K562 (cell line): Measurements from ENCODE around the gene FAM3C. TPM values are rescaled to one million over a fixed set of nuclear protein-coding genes. Genes with fewer than 3 reads are reported as not detected.

ENCODE experiments used
- ATAC-seq: fragments of 200-7000 bp; cut with Tn5 transposase; 3 replicates; pipeline ENCODE4 v1.9.1; 2020; ENCODE audit warnings: moderate library complexity
- BruUV-seq: library from RNA; stranded (reverse); fragments of 400-500 nt; replicated peaks from 2 replicates; lab custom pipeline; 2021; lab: Mats Ljungman, UMichigan
- CTCF ChIA-PET: fragments of 300-600 bp; formaldehyde crosslinking; extraction: SDS; loops from one replicate; lab custom pipeline; 2021; ENCODE audit warnings: low intra/inter-chr PET ratio; lab: Yijun Ruan, JAX
- POLR2A ChIA-PET: fragments of 300-600, 350-650 bp; sonication (Branson Sonifier 250); formaldehyde crosslinking; extraction: SDS; loops from one replicate; lab custom pipeline; 2021; ENCODE audit warnings: antibody characterized with exemption, inconsistent platforms; lab: Yijun Ruan, JAX
- DNase-seq, 4 experiments: peaks; one replicate each; pipeline versions ENCODE4 v3.0.0 to v3.0.0-alpha.2; 2011 to 2018; ENCODE audit warnings: low spot score in 3 of 4, mixed read lengths in 3 of 4; ENCODE audit errors: extremely low read depth in 1 of 4
- FAIRE-seq: peaks from 2 replicates; lab custom pipeline; 2011; peaks lifted over from hg19 to GRCh38; lab: Jason Lieb, UNC
- H2AFZ ChIP-seq: 2 replicates; pipeline ENCODE4 v1.6.0; 2011; ENCODE audit warnings: low read depth, low read length, control low read depth, inconsistent platforms
- H3K27ac ChIP-seq: fragments of 200-600 bp; 3 replicates; pipeline ENCODE4 v1.8.0; 2011; ENCODE audit warnings: low read depth, mild to moderate bottlenecking, control low read depth, inconsistent platforms, low read length, moderate library complexity, mixed read lengths; ENCODE audit errors: extremely low read depth
- H3K27me3 ChIP-seq, 2 experiments: fragments of 300-600 bp in 1 of 2; 2 replicates in 1 of 2; 3 replicates in 1 of 2; pipeline versions ENCODE4 v1.6.0 to v1.8.0; 2011; ENCODE audit warnings: inconsistent platforms in 2 of 2, low read length in 2 of 2, mild to moderate bottlenecking in 1 of 2, mixed read lengths in 1 of 2, moderate library complexity in 1 of 2; ENCODE audit not compliant: control insufficient read depth in 2 of 2, insufficient read depth in 2 of 2
- H3K36me3 ChIP-seq: fragments of 300-600 bp; 3 replicates; pipeline ENCODE4 v1.8.0; 2011; ENCODE audit warnings: mild to moderate bottlenecking, low read length, inconsistent platforms; ENCODE audit not compliant: control insufficient read depth, insufficient read depth
- H3K4me1 ChIP-seq, 2 experiments: fragments of 200-600 bp in 1 of 2; replicated peaks in 1 of 2; 2 replicates in 1 of 2; 3 replicates in 1 of 2; pipeline versions ENCODE4 v1.5.1 to v1.8.0; 2011; ENCODE audit warnings: inconsistent platforms in 2 of 2, low read length in 2 of 2, mild to moderate bottlenecking in 1 of 2, mixed read lengths in 1 of 2, moderate library complexity in 1 of 2; ENCODE audit not compliant: control insufficient read depth in 2 of 2, insufficient read depth in 2 of 2
- H3K4me2 ChIP-seq: 2 replicates; pipeline ENCODE4 v1.6.1; 2011; ENCODE audit warnings: low read length, control low read depth, inconsistent platforms, mixed read lengths; ENCODE audit not compliant: insufficient read depth
- H3K4me3 ChIP-seq: fragments of 200-600 bp; sonication (generic), shearing (Covaris generic); 2 replicates; pipeline ENCODE4 v1.5.1; 2016; ENCODE audit warnings: control low read depth, inconsistent platforms
- H3K79me2 ChIP-seq: fragments of 200-600 bp; 3 replicates; pipeline ENCODE4 v1.8.0; 2011; ENCODE audit warnings: low read length, inconsistent platforms; ENCODE audit not compliant: control insufficient read depth, insufficient read depth
- H3K9ac ChIP-seq, 2 experiments: 2 replicates each; pipeline versions ENCODE4 v1.6.0 to v1.6.1; 2011; ENCODE audit warnings: low read depth in 2 of 2, low read length in 2 of 2, control low read depth in 1 of 2, inconsistent platforms in 1 of 2, mild to moderate bottlenecking in 1 of 2, mixed read lengths in 1 of 2; ENCODE audit not compliant: insufficient read depth in 1 of 2
- H3K9me1 ChIP-seq: one replicate; pipeline ENCODE4 v1.6.0; 2011; ENCODE audit warnings: inconsistent platforms, mild to moderate bottlenecking, low read length, moderate library complexity; ENCODE audit not compliant: control insufficient read depth, insufficient read depth
- H3K9me3 ChIP-seq: replicated peaks from 2 replicates; pipeline ENCODE4 v1.5.1; 2011; ENCODE audit warnings: low read depth, low read length, inconsistent platforms; ENCODE audit not compliant: control insufficient read depth, insufficient read depth
- H4K20me1 ChIP-seq: replicated peaks from 2 replicates; pipeline ENCODE4 v1.6.1; 2011; ENCODE audit warnings: low read length, inconsistent platforms, mixed read lengths; ENCODE audit not compliant: control insufficient read depth, insufficient read depth
- ARID1B ChIP-seq: fragments of 450-650 bp; IDR thresholded peaks from 2 replicates; pipeline ENCODE4 v1.6.1; 2016; ENCODE audit warnings: antibody characterized with exemption, mild to moderate bottlenecking, inconsistent platforms
- ARNT ChIP-seq, 2 experiments: fragments of 450-650 bp; IDR thresholded peaks; 2 replicates each; pipeline ENCODE4 v1.6.1; 2016; ENCODE audit warnings: mild to moderate bottlenecking in 1 of 2
- BRD4 ChIP-seq: fragments of 200-600 bp; sonication (generic); IDR thresholded peaks from 2 replicates; pipeline ENCODE4 v1.6.1; 2017; ENCODE audit warnings: inconsistent platforms
- C11orf30 ChIP-seq: fragments of 450-650 bp; IDR thresholded peaks from 2 replicates; pipeline ENCODE4 v1.6.1; 2016; ENCODE audit warnings: low read depth, mild to moderate bottlenecking
- CBX3 ChIP-seq, 2 experiments: IDR thresholded peaks; 1 replicate in 1 of 2; 2 replicates in 1 of 2; pipeline ENCODE4 v1.6.1; 2012; ENCODE audit warnings: inconsistent platforms in 2 of 2, low read length in 2 of 2, borderline replicate concordance in 1 of 2, control low read depth in 1 of 2
- E2F1 ChIP-seq: sonication (generic); formaldehyde crosslinking; IDR thresholded peaks from 2 replicates; pipeline ENCODE4 v1.8.1; 2023; ENCODE audit warnings: mild to moderate bottlenecking, missing genetic modification reagents, moderate library complexity
- ERF ChIP-seq: fragments of 450-650 bp; formaldehyde crosslinking; IDR thresholded peaks from 2 replicates; pipeline ENCODE4 v1.4.0; 2020; ENCODE audit warnings: mild to moderate bottlenecking, mixed read lengths
- ETV1 ChIP-seq: fragments of 450-650 bp; conservative IDR thresholded peaks from 2 replicates; pipeline ENCODE4 v1.6.1; 2016; ENCODE audit warnings: missing genetic modification characterization, control low read depth, low read depth, missing compliant biosample characterization
- GTF2A2 ChIP-seq: IDR thresholded peaks from 2 replicates; pipeline ENCODE4 v1.6.1; 2016; ENCODE audit warnings: mild to moderate bottlenecking, missing genetic modification characterization, missing compliant biosample characterization
- HDAC6 ChIP-seq: IDR thresholded peaks from 2 replicates; pipeline ENCODE4 v1.6.1; 2012; ENCODE audit warnings: low read depth, mild to moderate bottlenecking, control low read depth, inconsistent platforms, low read length, moderate library complexity
- MAFG ChIP-seq: fragments of 450-650 bp; conservative IDR thresholded peaks from 2 replicates; pipeline ENCODE4 v1.6.1; 2016; ENCODE audit warnings: missing genetic modification characterization, missing compliant biosample characterization
- MAFK ChIP-seq: IDR thresholded peaks from 2 replicates; pipeline ENCODE4 v1.6.1; 2011; ENCODE audit warnings: low read length, improper control_type of control experiment
- MTA3 ChIP-seq: fragments of 450-650 bp; formaldehyde crosslinking; IDR thresholded peaks from 2 replicates; pipeline ENCODE4 v1.6.1; 2017; ENCODE audit warnings: mild to moderate bottlenecking, borderline replicate concordance
- NCOR1 ChIP-seq: fragments of 450-650 bp; IDR thresholded peaks from 2 replicates; pipeline ENCODE4 v1.6.1; 2016; ENCODE audit warnings: mild to moderate bottlenecking, moderate library complexity
- NFE2L1 ChIP-seq: fragments of 450-650 bp; IDR thresholded peaks from 2 replicates; pipeline ENCODE4 v1.6.1; 2016; ENCODE audit warnings: missing genetic modification characterization, low read depth, mild to moderate bottlenecking, missing compliant biosample characterization, moderate library complexity, borderline replicate concordance
- PKNOX1 ChIP-seq: fragments of 450-650 bp; IDR thresholded peaks from 2 replicates; pipeline ENCODE4 v1.6.1; 2016
- POLR3G ChIP-seq: IDR thresholded peaks from 2 replicates; pipeline ENCODE4 v1.6.1; 2011; ENCODE audit not compliant: insufficient read length, insufficient replicate concordance; ENCODE audit errors: extremely low read depth
- RUNX1 ChIP-seq: sonication (generic); IDR thresholded peaks from 2 replicates; pipeline ENCODE4 v1.6.1; 2016; ENCODE audit warnings: antibody characterized with exemption, low read depth
- SLC30A9 ChIP-seq: fragments of 250-450 bp; sonication (Bioruptor Pico); IDR thresholded peaks from 2 replicates; pipeline ENCODE4 v1.8.0; 2022; ENCODE audit warnings: mild to moderate bottlenecking, moderate library complexity
- SOX6 ChIP-seq: fragments of 450-650 bp; IDR thresholded peaks from 2 replicates; pipeline ENCODE4 v1.6.1; 2014; ENCODE audit warnings: mild to moderate bottlenecking
- ZBTB1 ChIP-seq: sonication (generic); formaldehyde crosslinking; IDR thresholded peaks from 2 replicates; pipeline ENCODE4 v1.8.1; 2023; ENCODE audit warnings: missing genetic modification reagents, low read depth, mild to moderate bottlenecking, borderline replicate concordance
- ZNF184 ChIP-seq: sonication (generic); formaldehyde crosslinking; IDR thresholded peaks from 2 replicates; pipeline ENCODE4 v1.5.0; 2020; ENCODE audit warnings: missing genetic modification reagents
- ZNF311 ChIP-seq: fragments of 250-450 bp; sonication (Bioruptor Pico); IDR thresholded peaks from 2 replicates; pipeline ENCODE4 v1.4.0; 2020; ENCODE audit warnings: mild to moderate bottlenecking, moderate library complexity
- ZNF316 ChIP-seq: fragments of 450-650 bp; IDR thresholded peaks from 2 replicates; pipeline ENCODE4 v1.6.1; 2016
- ZNF384 ChIP-seq: IDR thresholded peaks from 2 replicates; pipeline ENCODE4 v1.6.1; 2012; ENCODE audit warnings: low read depth, low read length, improper control_type of control experiment
- WGBS: fragments of 100-300 bp; shearing (Covaris generic); methylation state at CpG from one replicate; pipeline ENCODE4 v1.1.6; 2016; ENCODE audit warnings: low coverage, mixed read lengths; ENCODE audit not compliant: insufficient coverage; ENCODE audit errors: missing lambda C conversion rate; 5-methylcytosine and 5-hydroxymethylcytosine counted together
- in situ Hi-C: fragments of 300-500 bp; cut with MboI; formaldehyde crosslinking; loops from 4 replicates; pipeline ENCODE4 v1.15.0; 2018; ENCODE audit warnings: inconsistent platforms, mixed read lengths
- intact Hi-C: fragments of 100-400 bp; cut with micrococcal nuclease; formaldehyde crosslinking; loops from 2 replicates; pipeline ENCODE4 v1.14.2; 2022
- polyA plus RNA-seq, 8 experiments: library from polyadenylated mRNA; depleted of rRNA in 4 of 8; stranded (reverse) in 5 of 8; unstranded in 3 of 8; fragments of >200 nt; fragmentation: Nextera tagmentation in 2 of 8; fragmentation: Illumina TruSeq in 1 of 8; extraction: Ambion mirVana in 2 of 8; extraction: Trizol in 1 of 8; gene quantifications; 2 replicates each; pipeline versions ENCODE4 v1.2.1 to v1.2.3, GENCODE V29; 2011 to 2014; ENCODE audit warnings: inconsistent platforms in 1 of 8, missing spikeins in 1 of 8
- total RNA-seq, 7 experiments: library from RNA; depleted of rRNA in 6 of 7; stranded (reverse); fragments of >200 nt in 6 of 7; fragmentation: Illumina TruSeq in 2 of 7; extraction: Trizol in 2 of 7; gene quantifications; 2 replicates each; pipeline versions ENCODE4 v1.2.1 to v1.2.3, GENCODE V29; 2011 to 2021; ENCODE audit warnings: low replicate concordance in 1 of 7

Gene FAM3C
- total and polyA plus RNA-seq, 9 of the 15 experiments (the other 6 are each of a cell fraction or from before 2014, with no cell fraction given), result 10.6 to 42.6 (median 30.0) TPM

DNA sequence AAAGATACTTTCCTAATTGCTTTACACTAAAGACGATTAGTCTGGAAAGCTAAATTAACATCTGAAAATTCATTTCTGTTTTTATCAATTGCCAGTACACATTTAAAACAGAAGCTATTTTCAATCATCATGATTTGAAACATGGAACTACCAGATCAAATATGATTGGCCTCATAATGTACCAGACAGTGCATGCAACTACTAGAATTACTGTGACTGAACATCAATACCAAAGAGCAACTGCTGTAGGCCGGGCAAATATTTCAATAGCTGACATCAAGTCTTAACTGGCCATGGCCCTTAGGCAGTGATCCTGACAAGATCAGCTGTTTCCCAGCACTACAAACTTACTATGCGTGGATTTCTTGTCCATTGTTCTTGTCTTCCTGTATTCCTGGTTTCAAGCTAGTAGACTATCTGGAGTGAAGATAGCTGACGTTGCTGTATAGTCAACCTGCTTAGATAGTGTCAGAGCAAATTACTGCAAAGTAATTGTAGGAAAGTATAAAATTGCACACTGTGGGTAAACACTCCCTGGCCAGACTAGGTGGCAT, 89.0 kb downstream of the FAM3C start:
- Histone ChIP-seq H3K9ac (no peak overlapping the region), H3K79me2 (no peaks in the 10 kb centered on the region), H3K9me3 (no peaks in the 10 kb centered on the region), H3K27ac (no peak overlapping the region), H3K9me1 (no peaks in the 10 kb centered on the region), H4K20me1 (no peaks in the 10 kb centered on the region), H3K4me1 (no peaks in the 10 kb centered on the region), H3K36me3 (no peaks in the 10 kb centered on the region), H3K4me3 (no peak overlapping the region), H2AFZ (no peak overlapping the region), H3K27me3 (peaks cover 0 to 3% of the 10 kb centered on the region in 2 experiments; a peak in 1 of 5 replicates), H3K4me2 (no peak overlapping the region)
- no peak for DNase-seq
- 18% methylated on average over 4 of the region's 4 CpGs for WGBS
- FAIRE-seq, result no peak
- POLR2A ChIA-PET, result interaction anchor here (1.9 kb wide), 1 partner anchor 17 kb away, joined by 9 read pairs; no protein-coding TSS in a partner anchor
- CTCF ChIA-PET, result no interaction called here
- in situ Hi-C loops (no loop called here), intact Hi-C loops (no loop called here)
- peak; percentile 5; the same call in 1 of the 3 replicates for ATAC-seq
- BruUV-seq, result no TSS peak
- no peak for TF ChIP-seq ETV1
- TF ChIP-seq ERF (CRISPR knock-in tag), result no peak
- TF ChIP-seq ARID1B, result no peak
- TF ChIP-seq E2F1, result no peak
- no peak for TF ChIP-seq RUNX1
- no peak for TF ChIP-seq HDAC6
- TF ChIP-seq GTF2A2 (tag), result no peak
- peak; percentile 66 for TF ChIP-seq ZNF316
- TF ChIP-seq MAFK, result peak; percentile 33; the same call in 1 of the 2 replicates
- TF ChIP-seq CBX3 (IDR thresholded peaks at IDR 0.05; ENCODE audit: borderline replicate concordance in 1 of 2, low read length in 2 of 2), result no peak
- TF ChIP-seq SOX6, result peak; percentile 18; the same call in 1 of the 2 replicates
- no peak for TF ChIP-seq SLC30A9 (CRISPR knock-in tag)
- no peak for TF ChIP-seq ZNF384
- TF ChIP-seq NCOR1, result no peak
- no peak for TF ChIP-seq ZNF311 (CRISPR knock-in tag)
- TF ChIP-seq POLR3G, result no peak
- no peak for TF ChIP-seq MTA3
- no peak for TF ChIP-seq PKNOX1
- peak; percentile 47; the same call in 1 of the 2 replicates for TF ChIP-seq C11orf30
- 0 out of 2 replicates have a peak, but pooled peaks have one; percentile 23 for TF ChIP-seq MAFG
- no peak for TF ChIP-seq BRD4
- no peak for TF ChIP-seq ARNT (IDR thresholded peaks at IDR 0.05)
- no peak for TF ChIP-seq ZBTB1 (CRISPR knock-in tag)
- no peak for TF ChIP-seq ZNF184 (CRISPR knock-in tag)
- no peak for TF ChIP-seq NFE2L1 (tag)
